NCI-H187 (cell line): Measurements from ENCODE around the gene BORCS5.

ENCODE experiments used
- DNase-seq, 2 experiments: peaks; one replicate each; lab custom pipeline; 2025; lab: John Stamatoyannopoulos, UW

The BORCS5 gene

GRCh38 chr12:12432364-12432763, 75.5 kb downstream of the BORCS5 start:
- no peak for DNase-seq

- no peak for DNase-seq
These were observed 76.4 kb downstream of the BORCS5 start for GRCh38 chr12:12433203-12433731.

- DNase-seq, result no peak
These were observed 80.0 kb downstream of the BORCS5 start for GRCh38 chr12:12436831-12437345.

GRCh38 chr12:12439636-12440035, 82.8 kb downstream of the BORCS5 start:
- no peak for DNase-seq

GRCh38 chr12:12440784-12441428, 84.0 kb downstream of the BORCS5 start:
- DNase-seq, result peak; percentile 10 to 59

GRCh38 chr12:12441429-12441807, 84.5 kb downstream of the BORCS5 start:
- DNase-seq, result no peak

- no peak for DNase-seq
These were observed 85.1 kb downstream of the BORCS5 start for GRCh38 chr12:12441843-12442461.

GRCh38 chr12:12442548-12443071, 85.7 kb downstream of the BORCS5 start:
- no peak for DNase-seq

GRCh38 chr12:12443431-12443878, 86.6 kb downstream of the BORCS5 start:
- DNase-seq, result no peak

GRCh38 chr12:12445165-12445881, 88.4 kb downstream of the BORCS5 start:
- DNase-seq, result no peak

- no peak for DNase-seq
These were observed 89.0 kb downstream of the BORCS5 start for GRCh38 chr12:12445882-12446181.

- no peak for DNase-seq
These were observed 89.9 kb downstream of the BORCS5 start for GRCh38 chr12:12446786-12447185.

- DNase-seq, result no peak
These were observed 90.4 kb downstream of the BORCS5 start for GRCh38 chr12:12447236-12447635.

GRCh38 chr12:12447837-12448236, 91.0 kb downstream of the BORCS5 start:
- no peak for DNase-seq

GRCh38 chr12:12449533-12450025, 92.7 kb downstream of the BORCS5 start:
- DNase-seq, result no peak

- no peak for DNase-seq
These were observed 93.2 kb downstream of the BORCS5 start for GRCh38 chr12:12450043-12450471.

- no peak for DNase-seq
These were observed 94.2 kb downstream of the BORCS5 start for GRCh38 chr12:12451098-12451497.

GRCh38 chr12:12452326-12452902, 95.5 kb downstream of the BORCS5 start:
- DNase-seq, result no peak

GRCh38 chr12:12453635-12454034, 96.8 kb downstream of the BORCS5 start:
- no peak for DNase-seq

- DNase-seq, result no peak
These were observed 97.4 kb downstream of the BORCS5 start for GRCh38 chr12:12454315-12454714.

GRCh38 chr12:12456637-12457036, 99.8 kb downstream of the BORCS5 start:
- DNase-seq, result no peak
